GM23248 (cell line): ENCODE results near the gene AP2A2. TPM values are rescaled to one million over a fixed set of nuclear protein-coding genes. Genes with fewer than 3 reads are reported as not detected.

Experiments
- DNase-seq: peaks from one replicate; pipeline ENCODE4 v3.0.0-alpha.2; 2015
- H2AFZ ChIP-seq: fragments of 200-600 bp; sonication (generic); 2 replicates; pipeline ENCODE4 v1.6.1; 2016; ENCODE audit warnings: antibody characterized with exemption
- H3F3A ChIP-seq: fragments of 200-600 bp; sonication (generic); 2 replicates; pipeline ENCODE4 v1.6.1; 2016; ENCODE audit warnings: mild to moderate bottlenecking, antibody characterized with exemption, mixed run types; ENCODE audit not compliant: insufficient read depth
- H3K27ac ChIP-seq: fragments of 200-600 bp; sonication (generic); 2 replicates; pipeline ENCODE4 v1.5.1; 2016; ENCODE audit warnings: mild to moderate bottlenecking
- H3K27me3 ChIP-seq: fragments of 200-600 bp; sonication (generic); replicated peaks from 2 replicates; pipeline ENCODE4 v1.6.1; 2016; ENCODE audit warnings: mild to moderate bottlenecking; ENCODE audit not compliant: insufficient read depth
- H3K36me3 ChIP-seq: fragments of 200-600 bp; sonication (generic); 2 replicates; pipeline ENCODE4 v1.6.1; 2016; ENCODE audit warnings: low read depth, mild to moderate bottlenecking
- H3K4me1 ChIP-seq: fragments of 200-600 bp; sonication (generic); 2 replicates; pipeline ENCODE4 v1.6.1; 2016; ENCODE audit warnings: mild to moderate bottlenecking; ENCODE audit not compliant: insufficient read depth
- H3K4me2 ChIP-seq: fragments of 200-600 bp; sonication (generic); one replicate; pipeline ENCODE4 v1.6.1; 2016; ENCODE audit warnings: mild to moderate bottlenecking; ENCODE audit not compliant: unreplicated experiment
- H3K4me3 ChIP-seq: fragments of 200-600 bp; sonication (generic); 2 replicates; pipeline ENCODE4 v1.5.1; 2016; ENCODE audit warnings: mild to moderate bottlenecking
- H3K79me2 ChIP-seq: fragments of 200-600 bp; sonication (generic); 2 replicates; pipeline ENCODE4 v1.6.1; 2016; ENCODE audit warnings: mild to moderate bottlenecking; ENCODE audit not compliant: insufficient read depth
- H3K9ac ChIP-seq: fragments of 200-600 bp; sonication (generic); 2 replicates; pipeline ENCODE4 v1.6.1; 2016; ENCODE audit warnings: mild to moderate bottlenecking
- H3K9me2 ChIP-seq: fragments of 200-600 bp; sonication (generic); 2 replicates; pipeline ENCODE4 v1.6.1; 2016; ENCODE audit warnings: mixed run types, mild to moderate bottlenecking, moderate library complexity; ENCODE audit not compliant: insufficient read depth
- H3K9me3 ChIP-seq: fragments of 200-600 bp; sonication (generic); one replicate; pipeline ENCODE4 v1.6.1; 2017; ENCODE audit warnings: low read depth
- H4K20me1 ChIP-seq: fragments of 200-600 bp; sonication (generic); 2 replicates; pipeline ENCODE4 v1.6.0; 2016; ENCODE audit not compliant: insufficient read depth
- EZH2 ChIP-seq: fragments of 200-600 bp; sonication (generic); IDR thresholded peaks from 2 replicates; pipeline ENCODE4 v1.6.1; 2018; ENCODE audit warnings: antibody characterized with exemption, mild to moderate bottlenecking; ENCODE audit not compliant: insufficient read depth, poor library complexity, severe bottlenecking
- EZH2phosphoT487 ChIP-seq: fragments of 200-600 bp; sonication (generic); IDR thresholded peaks from 2 replicates; pipeline ENCODE4 v1.6.1; 2018; ENCODE audit warnings: antibody characterized with exemption, moderate library complexity, mild to moderate bottlenecking, low read depth; ENCODE audit not compliant: insufficient read depth
- WGBS, 2 experiments: methylation state at CpG; one replicate each; pipeline ENCODE4 v1.1.6; 2015 to 2017; ENCODE audit warnings: low lambda C conversion rate in 2 of 2, low coverage in 1 of 2; ENCODE audit errors: missing lambda C conversion rate in 2 of 2; 5-methylcytosine and 5-hydroxymethylcytosine counted together
- in situ Hi-C: fragments of 300-500 bp; cut with MboI; formaldehyde crosslinking; loops from 2 replicates; pipeline ENCODE4 v1.15.0; 2020
- polyA plus RNA-seq: library from polyadenylated mRNA; unstranded; fragments of >200 nt; fragmentation: Nextera tagmentation; extraction: Ambion mirVana; gene quantifications from 2 replicates; pipeline ENCODE4 v1.2.1, GENCODE V29; 2016
- total RNA-seq: library from RNA; depleted of rRNA; stranded (reverse); fragments of >200 nt; shearing (Covaris generic); gene quantifications from 2 replicates; pipeline ENCODE4 v1.2.3, GENCODE V29; 2014

The AP2A2 gene
- total and polyA plus RNA-seq, 2 experiments from 2014 or later, result 31.1 to 38.3 TPM

- no peak overlapping the region for H3K4me2 ChIP-seq
- H3K36me3 ChIP-seq, result no peaks in the 10 kb centered on the region
- H3K27ac ChIP-seq, result no peak overlapping the region
- H2AFZ ChIP-seq, result no peak overlapping the region
- no peak overlapping the region for H3K4me3 ChIP-seq
- no peak for TF ChIP-seq EZH2
- no peak for TF ChIP-seq EZH2phosphoT487
- H3K9me3 ChIP-seq, result no peaks in the 10 kb centered on the region
- no peaks in the 10 kb centered on the region for H3K4me1 ChIP-seq
- no peak overlapping the region for H3K9ac ChIP-seq
- no peaks in the 10 kb centered on the region for H3K79me2 ChIP-seq
- peaks cover 1% of the 10 kb centered on the region; the same call in 1 of the 2 replicates for H3K27me3 ChIP-seq
- DNase-seq, result no peak
- H3K9me2 ChIP-seq, result no peaks in the 10 kb centered on the region
- WGBS, 2 experiments, result 63 to 65% methylated on average over 27 to 30 of the region's 32 CpGs
- no peaks in the 10 kb centered on the region for H4K20me1 ChIP-seq
- in situ Hi-C loops, result no loop called here
- H3F3A ChIP-seq, result no peaks in the 10 kb centered on the region
Observed at GRCh38 chr11:1039481-1040427, 114.1 kb downstream of the AP2A2 start.

- Histone ChIP-seq H3K27me3 (peaks cover 8% of the 10 kb centered on the region; the same call in 1 of the 2 replicates), H3K4me3 (no peak overlapping the region), H3K9ac (no peak overlapping the region), H3K4me2 (no peak overlapping the region), H3K27ac (no peak overlapping the region), H3K9me3 (no peaks in the 10 kb centered on the region), H3K4me1 (no peaks in the 10 kb centered on the region), H4K20me1 (no peaks in the 10 kb centered on the region), H3K36me3 (no peaks in the 10 kb centered on the region), H2AFZ (no peak overlapping the region), H3K79me2 (no peaks in the 10 kb centered on the region), H3F3A (no peaks in the 10 kb centered on the region), H3K9me2 (no peaks in the 10 kb centered on the region)
- TF ChIP-seq EZH2phosphoT487 (no peak), EZH2 (no peak)
- 57% methylated on average over 9 to 16 of the region's 16 CpGs for WGBS, 2 experiments
- in situ Hi-C loops, result no loop called here
- peak; percentile 32 for DNase-seq
Observed at GRCh38 chr11:1040428-1041148, 114.9 kb downstream of the AP2A2 start.

GRCh38 chr11:1041149-1041467 lies 115.4 kb downstream of the AP2A2 start:
- Histone ChIP-seq H3K9me3 (no peaks in the 10 kb centered on the region), H3K9me2 (no peaks in the 10 kb centered on the region), H4K20me1 (no peaks in the 10 kb centered on the region), H3F3A (no peaks in the 10 kb centered on the region), H3K79me2 (no peaks in the 10 kb centered on the region), H2AFZ (no peak overlapping the region), H3K4me2 (no peak overlapping the region), H3K4me3 (no peak overlapping the region), H3K9ac (no peak overlapping the region), H3K27ac (no peak overlapping the region), H3K36me3 (no peaks in the 10 kb centered on the region), H3K27me3 (peaks cover 8% of the 10 kb centered on the region; the same call in 1 of the 2 replicates), H3K4me1 (no peaks in the 10 kb centered on the region)
- 60 to 79% methylated on average over 8 of the region's 8 CpGs for WGBS, 2 experiments
- DNase-seq, result no peak
- in situ Hi-C loops, result no loop called here
- no peak for TF ChIP-seq EZH2
- TF ChIP-seq EZH2phosphoT487, result no peak

- Histone ChIP-seq H3K9me3 (no peaks in the 10 kb centered on the region), H3K27me3 (peaks cover 8% of the 10 kb centered on the region; the same call in 1 of the 2 replicates), H4K20me1 (no peaks in the 10 kb centered on the region), H3K4me3 (no peak overlapping the region), H3K79me2 (no peaks in the 10 kb centered on the region), H3K36me3 (no peaks in the 10 kb centered on the region), H3K4me1 (no peaks in the 10 kb centered on the region), H3K9me2 (no peaks in the 10 kb centered on the region), H3K27ac (no peak overlapping the region), H3K9ac (no peak overlapping the region), H3F3A (no peaks in the 10 kb centered on the region), H2AFZ (no peak overlapping the region), H3K4me2 (no peak overlapping the region)
- in situ Hi-C loops, result no loop called here
- DNase-seq, result no peak
- WGBS, 2 experiments, result 29 to 44% methylated on average over 8 to 9 of the region's 9 CpGs
- TF ChIP-seq EZH2, result no peak
- TF ChIP-seq EZH2phosphoT487, result no peak
Observed at GRCh38 chr11:1041471-1041870, 115.8 kb downstream of the AP2A2 start.
